Endometrial microvascular endothelial cells (primary cell): ENCODE data around the gene CLSTN1. TPM values are rescaled to one million over a fixed set of nuclear protein-coding genes. Genes with fewer than 3 reads are reported as not detected.

Experiments used
- in situ Hi-C: cut with HindIII; loops from 2 replicates; pipeline ENCODE4 v1.10.0; 2017; ENCODE audit warnings: low sequenced_read_pairs, low pct_unique_long_range_greater_than_20kb; ENCODE audit errors: inconsistent ontology term
- total RNA-seq: library from RNA; depleted of rRNA; stranded (reverse); fragments of >200 nt; gene quantifications from one replicate; pipeline ENCODE4 v1.2.3, GENCODE V29; 2015; ENCODE audit errors: inconsistent ontology term

The CLSTN1 gene
- total RNA-seq, 1 donor from 2014 or later: 98.4 TPM

- in situ Hi-C loops: no loop called here
Observed at GRCh38 chr1:9852410-9853248, 28.9 kb upstream of the CLSTN1 start.

GRCh38 chr1:9852004-9852403 lies 28.2 kb upstream of the CLSTN1 start:
- in situ Hi-C loops: no loop called here

DNA sequence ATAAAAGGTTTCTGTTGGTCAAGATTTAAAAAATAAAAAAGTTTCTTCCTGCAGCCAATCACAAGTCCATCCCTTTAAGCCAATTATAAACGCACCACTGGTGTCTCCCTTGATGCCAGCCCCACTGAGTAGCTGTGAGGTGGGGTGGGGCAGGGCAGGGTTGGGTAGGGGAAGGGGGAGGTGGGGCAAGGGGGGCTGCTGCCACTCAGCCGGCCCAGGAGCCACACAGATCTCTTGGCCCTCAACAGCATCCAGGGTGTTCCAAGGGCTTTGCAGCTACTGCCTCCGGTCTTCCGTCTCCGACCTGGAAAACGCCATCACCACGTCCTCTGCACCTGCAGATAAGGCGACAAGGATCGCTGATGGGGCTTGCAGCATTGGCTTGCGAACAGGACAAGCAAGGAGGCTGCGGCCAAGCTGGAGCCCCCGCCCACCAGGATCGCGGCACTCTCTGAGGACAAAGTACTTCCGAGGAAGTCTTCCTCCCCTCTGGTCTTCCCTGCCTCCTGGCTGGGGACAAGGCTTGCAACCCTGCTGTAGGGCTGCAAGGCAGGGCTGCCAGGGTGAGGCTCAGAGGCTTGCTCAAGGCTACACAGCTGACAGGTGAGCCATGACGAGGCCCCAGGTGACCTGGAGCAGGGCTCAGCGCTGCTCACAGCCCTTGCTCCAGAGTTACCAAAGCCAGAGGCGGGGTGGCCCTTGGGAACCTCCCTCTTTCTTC lies 26.8 kb upstream of the CLSTN1 start:
- in situ Hi-C loops: no loop called here

DNA sequence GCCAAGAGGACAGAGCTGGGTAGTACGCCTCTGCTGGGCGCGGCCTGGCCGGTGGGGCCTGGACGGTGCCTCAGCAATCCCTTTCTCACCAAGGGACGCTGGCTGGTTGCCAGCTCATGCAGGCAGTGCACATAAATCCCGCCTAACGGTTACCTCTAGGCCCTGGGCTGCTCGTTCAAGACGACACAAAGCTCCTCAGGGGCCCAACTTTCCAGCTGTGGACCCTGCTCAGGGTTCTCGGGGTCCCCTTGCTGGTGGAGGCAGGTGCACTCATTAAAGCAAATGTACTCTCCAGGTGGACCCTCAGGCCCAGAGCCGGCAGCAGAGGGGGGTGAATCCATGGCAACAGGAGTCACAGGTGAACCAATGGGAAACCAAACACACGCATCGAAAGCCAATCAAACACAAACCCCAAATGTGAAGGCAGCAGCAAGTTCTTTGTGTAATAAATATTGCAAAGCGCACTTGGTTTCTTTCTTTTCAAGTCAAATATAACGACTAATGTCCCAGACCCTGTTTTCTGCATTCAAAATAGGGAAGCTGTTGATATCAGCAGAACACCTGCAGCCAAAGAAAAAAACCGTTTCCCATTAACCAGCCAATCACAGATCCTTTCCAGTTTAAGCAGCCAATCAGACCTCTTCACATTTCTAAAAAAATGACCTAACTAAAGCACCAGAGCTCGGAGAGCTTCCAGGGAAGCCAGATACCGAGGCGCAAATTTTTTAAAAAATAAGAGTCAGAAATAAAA lies 26.1 kb upstream of the CLSTN1 start:
- in situ Hi-C loops: no loop called here

DNA sequence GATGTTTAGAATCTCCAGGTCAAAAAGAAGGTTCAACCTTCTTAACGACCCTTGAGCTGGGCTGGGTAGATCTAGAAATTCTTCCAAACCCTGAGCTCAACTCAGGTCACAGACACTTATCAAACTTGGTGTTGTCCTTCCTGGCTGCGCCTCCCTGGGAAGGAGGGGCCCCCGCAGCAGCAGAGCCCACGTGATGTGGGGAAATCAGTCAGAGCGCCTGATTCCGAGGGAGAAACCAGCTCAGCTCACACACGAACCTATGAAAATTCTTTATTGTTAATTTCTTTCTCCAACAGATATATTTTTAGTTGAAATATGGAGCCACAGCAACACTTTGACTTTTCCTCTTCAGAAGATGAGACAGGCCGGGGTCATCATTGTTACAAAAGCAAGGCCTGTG lies 24.3 kb upstream of the CLSTN1 start:
- in situ Hi-C loops: no loop called here

- in situ Hi-C loops: no loop called here
Observed at GRCh38 chr1:9847269-9847668, 23.5 kb upstream of the CLSTN1 start.

DNA sequence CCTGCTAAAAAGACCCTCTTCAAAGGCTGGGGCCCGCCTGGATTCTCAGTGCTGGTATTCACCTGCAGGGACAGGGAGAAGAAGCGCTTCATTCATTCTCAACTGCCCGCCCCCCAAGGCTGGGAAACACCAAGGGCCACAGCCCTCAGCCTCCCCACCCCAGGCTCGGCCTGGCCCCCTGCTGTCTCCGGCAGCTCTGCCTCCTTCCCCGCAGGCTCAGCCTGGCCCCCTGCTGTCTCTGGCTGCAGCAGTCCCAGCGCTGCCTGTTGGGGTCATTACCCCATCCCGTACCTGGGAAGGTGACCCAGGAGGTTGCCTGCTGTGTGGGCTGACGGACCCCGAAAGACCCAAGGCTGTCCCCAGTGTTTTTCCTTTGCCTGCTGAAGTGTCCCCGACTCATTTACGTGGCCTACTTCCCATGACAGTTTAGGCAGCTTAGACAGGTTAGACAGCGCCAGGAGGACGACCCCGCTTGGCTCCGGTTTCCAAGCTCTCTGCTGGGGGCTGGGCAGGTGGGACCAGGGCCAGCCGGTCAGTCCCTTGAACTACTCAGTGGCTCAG lies 22.9 kb upstream of the CLSTN1 start:
- in situ Hi-C loops: no loop called here

DNA sequence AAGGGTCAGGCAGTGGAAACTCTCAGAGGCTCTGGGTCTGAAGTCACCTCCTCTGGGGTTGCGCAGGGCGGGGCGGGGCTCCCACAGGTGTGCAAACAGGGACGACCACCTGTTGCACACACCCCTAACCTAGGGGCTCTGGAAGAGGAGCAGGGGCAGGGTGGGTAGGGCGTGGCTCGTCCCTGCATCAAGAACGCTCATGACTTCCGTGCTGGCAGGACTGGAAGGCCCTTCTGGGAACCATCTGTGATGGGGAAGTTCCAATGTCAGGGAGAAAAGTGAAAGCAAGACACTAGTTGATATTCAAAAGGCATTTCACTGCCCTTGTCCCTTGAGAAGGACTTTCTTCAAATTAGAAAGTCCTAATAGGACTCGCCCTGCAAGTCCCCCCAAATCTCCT lies 22.1 kb upstream of the CLSTN1 start:
- in situ Hi-C loops: no loop called here

- in situ Hi-C loops: no loop called here
Observed at GRCh38 chr1:9844756-9845155, 21.0 kb upstream of the CLSTN1 start.

DNA sequence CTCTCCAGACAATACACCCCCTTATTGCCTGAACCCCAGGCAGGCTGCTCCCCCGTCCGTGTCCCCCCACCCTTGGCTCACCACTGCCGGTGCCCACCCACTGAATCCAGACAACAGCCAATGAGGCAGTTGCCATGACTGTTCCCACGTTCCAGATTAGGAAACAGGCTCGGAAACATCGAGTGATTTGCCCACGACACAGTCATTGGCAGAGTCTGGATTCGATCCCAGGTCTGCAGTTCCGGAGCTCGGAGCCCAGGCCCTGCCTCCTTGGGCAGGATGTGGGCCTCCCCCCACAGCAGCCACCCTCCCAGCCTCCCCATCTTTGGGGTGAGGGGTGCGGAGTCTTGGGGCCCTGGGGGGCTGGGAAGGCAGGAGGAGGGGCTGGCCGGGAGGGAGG lies 20.3 kb upstream of the CLSTN1 start:
- in situ Hi-C loops: no loop called here

- in situ Hi-C loops: no loop called here
Observed at GRCh38 chr1:9843576-9843945, 19.8 kb upstream of the CLSTN1 start.

DNA sequence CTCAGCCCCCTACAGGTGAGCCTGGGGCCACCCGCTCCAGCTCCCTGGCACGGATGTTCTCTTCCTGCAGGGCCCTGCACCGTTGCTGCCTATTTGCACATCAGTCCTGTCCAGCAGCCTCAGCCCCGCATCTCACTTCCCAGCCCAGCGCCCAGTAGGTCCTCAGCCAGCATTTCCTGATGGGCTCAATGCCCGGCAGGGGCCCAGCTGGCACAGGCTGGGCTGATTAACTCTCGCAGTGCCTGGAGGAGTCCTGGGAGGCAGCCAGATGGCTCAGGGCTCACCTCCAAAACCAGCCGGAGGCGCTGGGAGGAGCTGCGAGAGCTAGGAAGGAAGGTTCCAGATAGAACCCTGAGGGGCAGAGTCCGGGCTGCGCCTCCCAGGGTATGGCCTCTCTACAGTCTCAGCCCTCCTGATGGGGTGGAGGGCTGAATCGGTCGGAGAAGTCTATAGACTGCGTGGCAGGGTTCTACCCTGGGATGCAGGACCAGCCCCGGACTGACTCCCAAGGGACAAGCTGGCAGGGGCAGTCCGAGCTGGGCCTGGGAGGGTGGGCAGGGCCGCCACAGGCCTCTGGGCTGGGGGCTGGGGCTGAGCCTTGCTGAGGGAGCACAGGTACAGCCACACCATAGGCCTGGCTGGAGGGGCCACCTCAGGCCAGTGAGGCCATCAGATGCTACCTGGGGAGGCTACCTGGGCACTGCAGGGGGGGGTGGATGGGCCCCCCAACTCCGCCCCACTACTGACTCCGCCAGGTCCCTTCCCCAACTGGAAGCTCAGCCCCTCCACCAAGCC lies 19.2 kb upstream of the CLSTN1 start:
- in situ Hi-C loops: no loop called here

GRCh38 chr1:9842073-9842711 lies 18.4 kb upstream of the CLSTN1 start:
- in situ Hi-C loops: no loop called here

- in situ Hi-C loops: no loop called here
Observed at GRCh38 chr1:9841460-9841859, 17.7 kb upstream of the CLSTN1 start.

- in situ Hi-C loops: no loop called here
Observed at GRCh38 chr1:9840176-9840575, 16.4 kb upstream of the CLSTN1 start.

- in situ Hi-C loops: no loop called here
Observed at GRCh38 chr1:9838946-9839345, 15.2 kb upstream of the CLSTN1 start.

DNA sequence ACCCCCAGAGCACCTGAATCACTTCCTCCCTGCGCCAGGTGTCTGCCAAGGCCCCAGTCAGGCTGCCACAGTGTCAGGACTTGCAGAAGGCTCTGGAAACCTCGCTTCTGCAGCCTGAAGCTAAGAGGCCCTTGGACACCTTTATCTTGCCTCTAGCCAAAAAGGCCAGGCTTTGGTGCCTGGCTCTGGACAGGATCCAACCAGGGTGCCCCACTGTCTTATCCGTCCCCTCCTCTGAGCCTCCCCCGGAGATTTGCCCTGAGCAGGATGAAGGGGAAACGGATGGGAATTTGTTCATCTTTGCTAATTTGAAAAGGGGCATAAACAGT lies 12.8 kb upstream of the CLSTN1 start:
- in situ Hi-C loops: no loop called here
